ENCODE measurements around the gene CS.
"Not testable (repeated sequence)": the region's sequence is repeated elsewhere in the genome, so short reads cannot be mapped to it uniquely, and the experiment has no call there.

CS gene

GRCh38 chr12:56299853-56300643 lies at the start of gene CS:
Gene CS, minus strand, starts transcription at chr12:56300330. Its CDS starts 129 bp downstream, at chr12:56300201.
- Histone ChIP-seq H3K27me3 (ENCODE audit: insufficient read depth, low read depth) (no peaks in the 10 kb centered on the region), H3K4me1 (ENCODE audit: low read depth, poor library complexity, severe bottlenecking) (peaks cover 64% of the 10 kb centered on the region), H3K4me3 (IDR thresholded peaks at IDR 0.05; ENCODE audit: insufficient read depth, low read depth, low read length) (peak within 1 kb of the TSS; percentile 85), H3K36me3 (ENCODE audit: insufficient read depth) (peaks cover 7% of the 10 kb centered on the region; the same call in 1 of the 2 replicates), H2AFZ (ENCODE audit: low read depth) (peak within 1 kb of the TSS; percentile 54), H3K9ac (peak within 1 kb of the TSS; percentile 79), H3K4me2 (peak within 1 kb of the TSS; percentile 99), H3K27ac (peak within 1 kb of the TSS; percentile 64), H3K79me2 (ENCODE audit: insufficient read depth, low read depth) (peaks cover 59% of the 10 kb centered on the region), H4K20me1 (ENCODE audit: insufficient read depth) (peaks cover 7% of the 10 kb centered on the region; the same call in 1 of the 2 replicates)
- no peak for TF ChIP-seq CTCF (conservative IDR thresholded peaks at IDR 0.05; ENCODE audit: low read depth, low read length)

DNA sequence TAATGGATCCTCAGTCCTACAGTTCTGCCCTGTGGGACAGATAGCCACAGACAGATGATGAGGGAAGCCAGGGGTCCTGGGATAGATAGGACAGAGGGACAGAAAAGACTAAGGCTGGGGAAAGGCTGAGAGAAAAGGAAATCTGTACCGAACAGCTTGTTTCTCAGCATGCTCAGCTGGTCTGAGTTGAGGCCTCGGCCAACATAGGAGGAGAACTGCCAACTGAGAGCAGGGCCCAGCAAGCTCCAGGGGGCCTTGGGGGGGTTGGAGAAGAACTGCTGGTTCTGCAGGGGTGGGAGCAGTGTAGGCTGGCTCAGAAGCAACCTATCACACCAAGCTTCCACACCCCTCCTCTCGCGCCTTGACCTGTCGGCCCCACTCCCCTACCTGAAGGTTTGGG lies 48.6 kb upstream of the CS start:
- TF ChIP-seq CTCF (conservative IDR thresholded peaks at IDR 0.05; ENCODE audit: low read depth, low read length): no peak
- Histone ChIP-seq H3K4me2 (no peak overlapping the region), H3K4me3 (IDR thresholded peaks at IDR 0.05; ENCODE audit: insufficient read depth, low read depth, low read length) (no peak overlapping the region), H3K27me3 (ENCODE audit: insufficient read depth, low read depth) (no peaks in the 10 kb centered on the region), H3K79me2 (ENCODE audit: insufficient read depth, low read depth) (no peaks in the 10 kb centered on the region), H3K36me3 (ENCODE audit: insufficient read depth) (peaks cover 22% of the 10 kb centered on the region; the same call in 1 of the 2 replicates), H3K9ac (no peak overlapping the region), H2AFZ (ENCODE audit: low read depth) (no peak overlapping the region), H4K20me1 (ENCODE audit: insufficient read depth) (no peaks in the 10 kb centered on the region), H3K4me1 (ENCODE audit: low read depth, poor library complexity, severe bottlenecking) (no peaks in the 10 kb centered on the region), H3K27ac (no peak overlapping the region)

DNA sequence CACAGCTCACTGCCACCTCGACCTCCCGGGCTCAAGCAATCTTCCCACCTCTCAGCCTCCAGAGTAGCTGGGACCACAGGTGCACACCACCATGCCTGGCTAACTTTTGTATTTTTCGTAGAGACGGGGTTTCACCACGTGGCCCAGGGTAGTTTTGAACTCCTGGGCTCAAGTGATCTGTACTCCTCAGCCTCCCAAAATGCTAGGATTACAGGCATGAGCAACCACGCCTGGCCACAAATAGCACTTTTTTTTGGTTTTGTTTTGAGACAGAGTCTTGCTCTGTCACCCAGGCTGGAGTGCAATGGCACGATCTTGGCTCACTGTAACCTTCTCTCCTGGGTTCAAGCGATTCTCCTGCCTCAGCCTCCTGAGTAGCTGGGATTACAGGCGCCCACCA lies 47.1 kb upstream of the CS start:
- peaks cover 22% of the 10 kb centered on the region; the same call in 1 of the 2 replicates for H3K36me3 ChIP-seq (ENCODE audit: insufficient read depth)
- not testable (repeated sequence) for H3K9ac ChIP-seq; H3K27ac ChIP-seq; H3K4me1 ChIP-seq (ENCODE audit: low read depth, poor library complexity, severe bottlenecking); H2AFZ ChIP-seq (ENCODE audit: low read depth); H3K27me3 ChIP-seq (ENCODE audit: insufficient read depth, low read depth); H3K4me3 ChIP-seq (IDR thresholded peaks at IDR 0.05; ENCODE audit: insufficient read depth, low read depth, low read length); H3K79me2 ChIP-seq (ENCODE audit: insufficient read depth, low read depth); H4K20me1 ChIP-seq (ENCODE audit: insufficient read depth); H3K4me2 ChIP-seq

DNA sequence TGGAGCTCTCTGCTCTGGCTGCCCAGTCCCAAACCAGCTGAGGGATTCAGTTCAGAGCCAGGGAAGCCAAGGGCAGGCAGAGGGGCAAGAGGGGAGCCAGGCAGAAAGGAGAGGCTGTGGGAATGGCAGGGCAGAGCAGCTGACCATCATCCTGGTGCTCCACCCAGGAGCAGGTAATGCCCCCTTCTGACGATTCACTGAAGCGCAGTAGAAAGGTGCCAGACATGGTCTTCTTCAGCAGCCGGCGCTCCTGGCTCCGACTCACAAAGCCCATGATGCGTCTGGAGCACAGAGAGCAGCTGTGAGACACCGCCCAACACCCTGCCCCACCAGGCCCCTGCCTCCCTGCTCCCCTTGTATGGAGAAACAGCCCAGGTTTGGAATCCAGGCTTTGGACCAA lies 46.5 kb upstream of the CS start:
- Histone ChIP-seq H3K36me3 (ENCODE audit: insufficient read depth) (peaks cover 22% of the 10 kb centered on the region; the same call in 1 of the 2 replicates), H4K20me1 (ENCODE audit: insufficient read depth) (no peaks in the 10 kb centered on the region), H3K27me3 (ENCODE audit: insufficient read depth, low read depth) (no peaks in the 10 kb centered on the region), H3K4me1 (ENCODE audit: low read depth, poor library complexity, severe bottlenecking) (peaks cover 2% of the 10 kb centered on the region), H3K9ac (no peak overlapping the region), H3K4me2 (no peak overlapping the region), H3K4me3 (IDR thresholded peaks at IDR 0.05; ENCODE audit: insufficient read depth, low read depth, low read length) (no peak overlapping the region), H3K79me2 (ENCODE audit: insufficient read depth, low read depth) (no peaks in the 10 kb centered on the region), H2AFZ (ENCODE audit: low read depth) (no peak overlapping the region), H3K27ac (no peak overlapping the region)
- no peak for TF ChIP-seq CTCF (conservative IDR thresholded peaks at IDR 0.05; ENCODE audit: low read depth, low read length)

- not testable (repeated sequence) for H3K9ac ChIP-seq; H2AFZ ChIP-seq (ENCODE audit: low read depth)
These were observed 42.2 kb upstream of the CS start for GRCh38 chr12:56342290-56342689.

More at GRCh38 chr12:56342290-56342689, 42.2 kb upstream of the CS start:
- H3K27me3 ChIP-seq (ENCODE audit: insufficient read depth, low read depth); H3K79me2 ChIP-seq (ENCODE audit: insufficient read depth, low read depth); H4K20me1 ChIP-seq (ENCODE audit: insufficient read depth); H3K4me3 ChIP-seq (IDR thresholded peaks at IDR 0.05; ENCODE audit: insufficient read depth, low read depth, low read length); H3K27ac ChIP-seq; H3K36me3 ChIP-seq (ENCODE audit: insufficient read depth); H3K4me2 ChIP-seq: not testable (repeated sequence)
- H3K4me1 ChIP-seq (ENCODE audit: low read depth, poor library complexity, severe bottlenecking): peaks cover 42% of the 10 kb centered on the region

All from KMS-11 (cell line).